GM19468 (cell line): ENCODE results near the gene CAPN3.
"Not testable (repeated sequence)": the region's sequence is repeated elsewhere in the genome, so short reads cannot be mapped to it uniquely, and the experiment has no call there.

ENCODE experiments used
- ATAC-seq: cut with Tn5 transposase; IDR thresholded peaks from one replicate; pipeline ENCODE4 v1.9.1; 2021; ENCODE audit warnings: mild to moderate bottlenecking, moderate library complexity, moderate number of reproducible peaks; ENCODE audit not compliant: unreplicated experiment; ENCODE audit errors: extremely low read depth

The CAPN3 gene

DNA sequence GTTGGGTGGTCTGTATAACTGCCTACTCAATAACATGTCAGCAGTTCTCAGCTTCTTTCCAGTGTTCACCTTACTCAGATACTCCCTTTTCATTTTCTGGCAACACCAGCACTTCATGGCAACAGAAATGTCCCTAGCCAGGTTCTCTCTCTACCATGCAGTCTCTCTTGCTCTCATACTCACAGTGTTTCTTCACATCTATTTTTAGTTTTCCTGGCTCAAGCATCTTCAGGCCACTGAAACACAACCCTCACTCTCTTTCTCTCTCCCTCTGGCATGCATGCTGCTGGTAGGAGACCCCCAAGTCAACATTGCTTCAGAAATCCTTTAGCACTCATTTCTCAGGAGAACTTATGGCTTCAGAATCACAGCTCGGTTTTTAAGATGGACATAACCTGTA is at the start of gene CAPN3:
CAPN3 (plus strand) TSS at position 253 of the 400 bp plus-strand sequence. CDS start 305 bp downstream, outside the sequence.
- ATAC-seq = no peak

DNA sequence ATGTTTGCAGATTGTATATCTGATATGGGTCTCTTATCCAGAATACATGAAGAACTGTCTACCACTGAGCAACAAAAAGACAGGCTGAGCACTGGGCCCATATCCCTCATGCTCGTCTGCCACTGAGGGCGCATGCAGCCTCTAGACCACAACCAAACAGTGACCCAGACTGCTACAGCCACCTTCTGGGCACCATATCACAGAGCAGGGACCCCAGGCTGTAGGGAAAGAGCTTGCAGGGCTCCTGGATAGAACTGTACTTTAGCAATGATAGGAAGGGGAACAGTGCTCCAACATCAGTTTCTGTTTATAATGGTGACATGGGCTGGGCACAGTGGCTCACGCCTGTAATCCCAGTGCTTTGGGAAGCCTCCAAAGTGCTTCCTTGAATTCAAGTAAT is 45.8 kb upstream of the CAPN3 start:
- no peak for ATAC-seq

DNA sequence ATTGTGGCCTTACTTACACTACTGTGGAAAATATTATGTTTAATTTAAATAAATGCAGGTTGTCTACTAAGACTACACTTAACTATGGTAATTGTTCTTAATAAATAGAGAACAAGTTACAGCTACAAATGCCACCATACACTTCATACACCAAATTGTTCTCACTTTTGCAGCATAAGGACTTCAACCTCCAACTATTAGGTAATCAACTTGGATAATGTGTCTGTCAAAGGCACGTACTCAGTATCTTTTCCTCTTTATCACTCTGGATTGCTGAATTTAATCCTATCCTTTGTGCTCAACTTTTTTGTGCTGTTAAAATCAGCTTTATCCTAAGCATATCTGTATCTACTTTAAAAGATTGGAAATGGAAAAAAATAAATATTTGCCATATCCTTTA is 44.5 kb upstream of the CAPN3 start:
- no peak for ATAC-seq

DNA sequence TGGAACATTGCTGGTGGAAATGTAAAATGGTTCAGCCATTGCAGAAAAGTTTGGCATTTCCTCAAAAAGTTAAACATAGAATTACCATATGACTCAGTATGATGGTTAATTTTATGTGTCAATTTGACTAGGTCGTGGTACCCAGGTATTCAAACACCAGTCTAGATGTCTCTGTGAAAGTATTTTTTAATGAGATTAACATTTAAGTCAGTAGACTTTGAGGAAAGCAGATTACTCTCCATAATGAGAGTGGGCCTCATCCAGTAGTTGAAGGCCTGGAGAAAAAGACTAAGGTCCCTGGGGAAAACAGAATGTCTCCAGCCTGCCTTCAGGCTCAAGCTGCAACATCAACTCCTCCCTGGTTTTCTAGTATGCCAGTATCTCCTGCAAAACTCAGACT is 43.8 kb upstream of the CAPN3 start:
- ATAC-seq = no peak

DNA sequence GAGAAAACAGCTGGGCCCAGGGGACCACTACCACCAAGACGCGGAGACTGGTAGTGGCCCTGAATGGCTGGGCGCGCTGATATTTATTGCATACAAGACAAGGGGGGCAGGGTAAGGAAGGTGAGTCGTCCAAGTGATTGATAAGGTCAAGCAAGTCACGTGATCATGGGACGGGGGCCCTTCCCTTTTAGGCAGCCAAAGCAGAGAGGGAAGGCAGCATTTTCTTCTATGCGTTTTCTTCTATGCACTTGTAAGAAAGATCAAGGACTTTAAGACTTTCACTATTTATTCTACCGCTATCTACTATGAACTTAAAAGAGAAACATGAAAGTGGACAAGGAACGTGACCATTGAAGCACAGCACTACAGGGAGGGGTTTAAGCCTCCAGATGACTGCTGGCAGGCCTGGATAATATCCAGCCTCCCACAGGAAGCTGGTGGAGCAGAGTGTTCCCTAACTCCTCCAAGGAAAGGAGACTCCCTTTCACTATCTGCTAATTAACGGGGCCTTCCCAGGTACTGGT is 43.0 kb upstream of the CAPN3 start:
- ATAC-seq = not testable (repeated sequence)

DNA sequence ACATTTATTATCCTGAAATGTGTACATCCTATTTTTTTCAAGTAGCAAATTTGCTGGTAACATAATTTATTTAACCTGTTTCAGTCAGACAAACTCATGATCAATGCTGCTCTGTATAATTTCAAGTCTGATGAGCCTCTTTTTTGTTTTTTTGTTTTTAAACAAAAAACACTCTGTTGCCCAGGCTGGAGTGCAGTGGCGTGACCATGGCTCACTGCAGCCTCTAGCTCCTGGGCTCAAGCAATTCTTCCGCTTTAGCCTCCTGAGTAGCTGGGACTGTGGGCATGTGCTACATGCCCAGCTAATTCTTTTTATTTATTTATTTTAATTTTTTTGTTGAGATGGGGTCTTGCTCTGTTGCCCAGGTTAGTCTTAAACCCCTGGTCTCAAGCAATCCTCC is 40.1 kb upstream of the CAPN3 start:
- no peak for ATAC-seq

DNA sequence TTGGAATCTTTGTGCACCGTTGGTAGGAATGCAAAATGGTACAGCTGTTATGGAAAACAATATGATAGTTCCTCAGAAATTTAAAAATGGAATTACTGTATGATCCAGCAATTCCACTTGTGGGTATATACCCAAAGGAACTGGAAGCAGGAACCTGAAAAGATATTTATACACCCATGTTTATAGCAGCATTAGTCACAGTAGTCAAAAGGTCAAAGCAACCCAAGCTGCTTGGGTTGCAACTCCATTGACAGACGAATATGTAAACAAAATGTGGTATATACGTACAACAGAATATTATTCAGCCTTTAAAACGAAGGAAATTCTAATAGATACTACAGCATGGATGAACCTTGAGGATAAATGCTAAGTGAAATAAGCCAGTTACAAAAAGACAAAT is 35.0 kb upstream of the CAPN3 start:
- no peak for ATAC-seq

DNA sequence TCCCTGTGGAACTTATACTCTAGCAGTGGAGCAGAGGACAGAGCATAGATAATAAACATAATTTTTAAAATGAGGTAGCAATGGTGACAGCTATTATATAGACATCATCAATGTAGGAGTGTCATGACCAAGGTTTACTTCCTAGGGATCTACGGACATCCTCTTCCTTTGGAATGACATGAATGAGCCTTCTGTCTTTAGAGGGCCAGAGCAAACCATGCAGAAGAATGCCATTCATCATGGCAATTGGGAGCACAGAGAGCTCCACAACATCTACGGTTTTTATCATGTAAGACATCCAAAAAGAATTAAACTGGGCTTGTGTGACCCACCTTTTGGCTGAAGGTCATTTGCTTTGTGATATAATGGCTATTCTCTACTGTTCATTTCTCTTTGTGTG is 30.1 kb upstream of the CAPN3 start:
- no peak for ATAC-seq

DNA sequence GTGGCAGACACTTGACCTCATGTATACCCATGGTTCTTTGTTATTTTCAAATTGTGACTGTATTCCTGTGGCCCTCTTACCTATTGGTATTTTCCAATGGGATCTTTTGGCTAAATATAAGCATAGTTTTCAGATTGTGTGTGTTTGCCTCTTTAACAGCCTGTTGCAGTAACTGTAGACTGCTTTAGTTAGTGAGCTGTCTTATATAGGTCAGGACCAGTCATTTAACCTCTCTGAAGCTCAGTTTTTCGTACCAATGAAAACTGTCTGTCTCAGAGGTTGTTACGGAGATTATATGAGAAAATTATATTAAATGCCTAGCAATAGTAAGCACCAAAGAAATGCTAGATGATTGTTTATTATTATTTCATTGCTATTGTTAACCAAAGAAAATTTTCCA is 29.3 kb upstream of the CAPN3 start:
- ATAC-seq = no peak

DNA sequence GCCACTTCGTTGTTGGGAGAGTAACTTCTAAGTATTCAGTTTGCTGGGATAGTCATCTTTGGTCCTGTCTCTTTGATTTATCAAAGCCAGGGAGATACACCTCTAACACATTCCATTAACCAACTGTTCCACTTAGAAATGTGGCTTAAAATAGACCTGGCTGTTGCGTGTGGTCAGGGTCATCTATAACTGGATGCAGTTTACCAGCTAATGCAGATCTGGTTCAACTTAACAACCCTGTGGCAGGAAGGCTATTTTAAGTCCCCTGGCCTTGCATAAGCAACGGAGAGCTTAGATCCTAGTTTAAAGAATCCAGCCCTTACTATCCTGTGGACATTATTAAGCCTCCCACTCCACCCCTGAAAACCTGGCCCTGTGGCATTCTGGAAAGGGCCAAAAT is 28.1 kb upstream of the CAPN3 start:
- no peak for ATAC-seq

DNA sequence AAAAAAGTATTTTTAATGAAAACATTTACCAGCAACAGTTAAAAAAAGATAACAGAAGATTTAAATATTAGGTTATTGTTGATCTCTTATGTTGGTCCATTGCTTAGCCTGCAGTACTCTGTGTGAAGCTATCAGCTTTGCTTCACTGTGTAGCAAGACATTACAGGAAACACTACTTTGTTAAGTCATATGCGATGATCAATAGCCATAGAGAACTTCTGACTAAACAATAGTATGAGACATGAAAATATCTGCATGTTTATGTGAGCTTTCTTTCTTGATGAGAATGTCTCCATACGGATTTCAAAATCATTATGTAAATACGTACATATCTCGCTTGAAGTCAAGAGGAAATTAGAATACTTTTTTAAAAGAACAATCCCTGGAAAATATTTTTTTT is 27.0 kb upstream of the CAPN3 start:
- no peak for ATAC-seq

DNA sequence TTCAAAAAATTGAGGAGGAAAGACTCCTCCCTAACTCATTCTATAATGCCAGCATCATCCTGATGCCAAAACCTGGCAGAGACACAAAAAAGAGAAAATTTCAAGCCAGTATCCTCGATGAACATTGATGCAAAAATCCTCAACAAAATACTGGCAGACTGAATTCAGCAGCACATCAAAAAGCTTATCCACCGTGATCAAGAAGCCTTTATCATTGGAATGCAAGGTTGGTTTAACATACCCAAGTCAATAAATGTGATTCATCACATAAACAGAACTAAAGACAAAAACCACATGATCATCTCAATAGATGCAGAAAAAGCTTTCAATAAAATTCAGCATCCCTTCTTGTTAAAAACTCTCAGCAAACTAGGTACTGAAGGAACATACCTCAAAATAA is 24.2 kb upstream of the CAPN3 start:
- ATAC-seq = no peak

DNA sequence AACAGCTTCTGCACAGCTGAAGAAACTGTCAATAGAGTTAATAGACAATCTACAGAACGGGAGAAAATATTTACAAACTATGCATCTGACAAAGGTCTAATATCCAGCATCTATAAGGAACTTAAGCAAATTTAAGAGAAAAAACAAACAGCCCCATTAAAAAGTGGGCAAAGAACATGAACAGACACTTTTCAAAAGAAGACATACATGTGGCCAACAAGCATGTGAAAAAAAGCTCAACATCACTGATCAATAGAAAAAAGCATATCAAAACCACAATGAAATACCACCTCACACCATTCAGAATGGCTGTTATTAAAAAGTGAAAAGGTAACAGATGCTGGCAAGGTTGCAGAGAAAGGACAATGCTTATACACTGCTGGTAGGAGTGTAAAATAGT is 22.7 kb upstream of the CAPN3 start:
- not testable (repeated sequence) for ATAC-seq

DNA sequence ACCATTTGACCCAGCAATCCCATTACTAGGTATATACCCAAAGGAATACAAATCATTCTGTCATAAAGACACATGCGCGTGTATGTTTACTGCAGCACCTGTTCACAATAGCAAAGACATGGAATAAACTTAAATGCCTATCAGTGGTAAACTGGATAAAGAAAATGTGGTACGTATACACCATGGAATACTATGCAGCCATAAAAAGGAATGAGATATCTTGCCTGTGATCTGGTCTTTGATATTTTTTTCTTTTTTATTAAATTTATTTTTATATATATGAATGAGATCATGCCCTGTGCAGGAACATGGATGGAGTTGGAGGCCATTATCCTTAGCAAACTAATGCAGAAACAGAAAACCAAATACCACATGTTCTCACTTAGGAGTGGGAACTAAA is 22.2 kb upstream of the CAPN3 start:
- ATAC-seq = not testable (repeated sequence)

DNA sequence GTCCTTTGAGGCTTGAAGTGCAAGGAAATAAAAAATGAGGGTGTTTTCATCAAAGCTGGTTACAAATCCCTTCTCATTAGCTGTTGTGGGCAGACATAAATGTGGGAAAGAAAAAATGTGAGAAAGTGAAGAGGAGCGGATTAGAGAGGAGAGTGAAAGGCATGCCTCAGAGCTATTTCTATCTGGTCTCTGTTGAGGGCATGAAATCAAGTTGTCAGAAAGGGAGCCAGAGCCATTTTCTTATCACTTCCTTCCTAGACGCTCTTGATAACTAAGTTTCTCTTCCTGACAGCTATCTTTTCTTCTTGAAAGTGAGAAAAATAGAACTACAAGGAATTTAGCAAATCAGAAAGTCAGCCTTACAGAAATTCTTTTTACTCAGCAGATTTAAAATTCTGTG is 20.8 kb upstream of the CAPN3 start:
- no peak for ATAC-seq

DNA sequence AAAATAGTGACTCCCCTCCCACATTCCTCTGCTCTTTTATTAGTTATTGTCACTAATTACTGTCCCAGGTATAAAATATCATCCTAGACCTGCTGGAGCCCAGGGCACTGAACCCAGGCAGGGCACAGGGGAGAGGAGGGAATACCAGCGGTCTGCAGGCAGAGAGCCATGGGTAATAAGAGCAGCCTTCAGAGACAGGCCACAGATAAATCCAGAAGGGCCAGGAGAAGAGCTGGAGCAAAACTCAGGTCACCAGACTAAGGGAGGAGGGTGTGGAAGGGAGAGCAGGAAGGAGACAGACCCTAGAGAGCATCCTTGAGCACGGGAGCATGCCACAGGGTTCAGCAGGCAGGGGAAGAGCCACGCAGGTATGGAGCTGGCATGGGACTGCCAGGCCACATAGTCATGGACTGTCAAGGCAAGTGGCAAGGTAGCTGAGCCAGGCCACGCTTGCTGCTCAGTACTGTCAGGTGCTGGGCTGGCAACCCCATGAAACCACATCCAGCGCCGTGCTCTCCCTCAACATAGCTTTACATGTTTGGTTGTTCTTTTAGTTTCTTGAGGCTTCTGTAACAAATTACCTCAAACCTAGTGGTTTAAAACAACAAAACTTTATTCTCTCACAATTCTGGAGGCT is 15.6 kb upstream of the CAPN3 start:
- ATAC-seq = no peak

DNA sequence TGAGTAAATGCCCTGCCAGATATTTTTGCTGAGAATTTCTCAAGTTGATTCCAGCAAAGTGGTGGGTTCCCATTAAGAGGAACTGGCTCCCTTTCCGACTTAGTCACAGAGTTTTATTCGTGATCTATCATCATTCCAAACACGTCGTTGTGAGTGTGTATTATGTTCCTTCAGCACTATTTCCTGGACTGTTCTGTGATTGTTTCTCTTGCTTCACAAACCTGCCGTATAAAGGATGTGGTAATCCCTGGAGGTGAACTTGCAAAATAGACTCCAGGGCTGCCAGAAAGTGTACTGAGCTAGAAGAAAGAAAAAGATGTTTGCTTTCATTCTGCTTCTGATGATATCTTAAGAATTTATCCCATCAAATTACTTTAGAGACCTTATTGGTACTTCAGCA is 14.5 kb upstream of the CAPN3 start:
- ATAC-seq = no peak

DNA sequence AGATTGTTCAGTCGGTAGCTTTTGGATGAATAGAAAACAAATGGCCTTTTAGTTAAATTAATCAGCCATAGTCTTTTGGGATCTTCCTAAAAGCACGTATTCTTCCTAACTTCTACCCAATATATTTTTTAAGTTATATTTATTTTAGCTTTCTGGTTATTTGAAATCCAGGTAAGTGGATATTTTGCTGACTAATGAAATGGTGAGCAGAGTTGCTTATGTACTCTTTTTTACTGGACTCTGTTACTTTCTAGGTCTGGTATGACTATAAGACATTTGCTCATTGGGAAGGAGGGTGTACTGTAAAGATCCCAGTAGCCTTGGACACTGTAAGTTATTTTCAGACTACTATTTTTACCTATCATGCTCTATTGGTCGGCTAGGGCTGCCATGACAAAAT is 13.8 kb upstream of the CAPN3 start:
- no peak for ATAC-seq

DNA sequence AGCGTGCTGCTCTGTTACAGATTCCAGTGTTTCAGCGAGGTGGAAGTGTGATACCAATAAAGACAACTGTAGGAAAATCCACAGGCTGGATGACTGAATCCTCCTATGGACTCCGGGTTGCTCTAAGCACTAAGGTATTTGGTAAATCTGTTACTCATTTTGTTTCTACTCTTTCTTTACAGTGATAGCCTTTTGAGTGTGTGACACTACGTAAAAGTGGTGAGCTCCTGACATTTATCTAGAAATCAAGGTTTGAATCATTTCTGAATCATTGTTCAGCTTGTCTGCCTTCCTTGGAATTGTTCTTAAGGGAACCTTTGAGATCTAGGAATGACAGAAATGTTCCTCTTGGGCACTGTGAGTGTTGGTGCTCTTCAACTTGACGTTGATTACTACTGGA is 11.2 kb upstream of the CAPN3 start:
- no peak for ATAC-seq

DNA sequence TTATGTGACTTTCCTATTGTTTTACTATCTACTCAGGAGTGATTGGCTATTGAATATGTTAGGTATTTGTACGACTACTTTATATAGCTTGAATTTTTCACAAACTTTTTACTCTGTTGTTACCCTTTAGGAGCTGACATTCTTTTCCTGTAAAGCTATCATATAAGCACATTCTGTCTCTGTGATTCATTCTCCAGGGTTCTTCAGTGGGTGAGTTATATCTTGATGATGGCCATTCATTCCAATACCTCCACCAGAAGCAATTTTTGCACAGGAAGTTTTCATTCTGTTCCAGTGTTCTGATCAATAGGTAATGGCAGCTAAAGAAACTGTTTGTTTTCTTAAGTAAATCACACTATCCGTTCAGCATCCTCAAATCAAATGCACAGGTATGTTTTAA is 10.1 kb upstream of the CAPN3 start:
- no peak for ATAC-seq

DNA sequence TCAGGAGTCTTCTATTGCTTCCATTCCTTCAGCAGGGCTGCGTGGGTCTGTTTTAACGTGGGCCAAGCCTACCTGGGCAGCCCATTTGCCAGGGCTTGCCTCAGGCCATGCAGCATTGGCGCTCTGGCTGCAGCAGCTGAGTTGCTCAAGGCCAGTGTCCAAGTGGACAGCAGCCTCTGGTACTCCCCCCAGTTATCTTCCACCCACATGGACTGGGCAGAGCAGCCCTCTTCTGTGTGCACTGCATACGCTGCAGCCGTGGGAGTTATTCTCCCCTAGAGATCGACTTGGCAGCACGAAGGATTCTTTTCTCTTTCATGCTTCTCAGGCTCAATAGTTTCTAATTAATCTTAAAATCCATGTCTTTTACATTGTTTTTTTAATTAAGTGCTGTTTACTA is 6.9 kb upstream of the CAPN3 start:
- no peak for ATAC-seq

DNA sequence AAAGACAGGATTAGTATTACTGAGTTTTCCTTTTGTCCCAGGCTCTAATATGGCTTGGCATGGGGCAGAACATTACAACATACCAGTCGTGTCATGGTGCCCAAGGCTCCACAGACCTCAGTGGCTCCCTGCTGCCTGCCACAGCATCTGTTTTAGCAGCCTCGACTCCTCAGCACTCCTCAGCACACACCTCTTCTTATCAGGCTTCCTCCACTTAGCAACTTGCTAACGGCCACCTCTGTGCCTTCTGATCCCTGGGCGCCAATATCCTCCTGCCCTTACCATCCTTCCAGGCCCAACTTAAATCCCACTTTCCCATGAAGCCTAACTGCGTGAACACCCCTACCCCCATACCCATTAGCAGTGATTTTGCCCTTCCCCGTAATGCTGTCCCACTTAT is 6.2 kb upstream of the CAPN3 start:
- no peak for ATAC-seq

DNA sequence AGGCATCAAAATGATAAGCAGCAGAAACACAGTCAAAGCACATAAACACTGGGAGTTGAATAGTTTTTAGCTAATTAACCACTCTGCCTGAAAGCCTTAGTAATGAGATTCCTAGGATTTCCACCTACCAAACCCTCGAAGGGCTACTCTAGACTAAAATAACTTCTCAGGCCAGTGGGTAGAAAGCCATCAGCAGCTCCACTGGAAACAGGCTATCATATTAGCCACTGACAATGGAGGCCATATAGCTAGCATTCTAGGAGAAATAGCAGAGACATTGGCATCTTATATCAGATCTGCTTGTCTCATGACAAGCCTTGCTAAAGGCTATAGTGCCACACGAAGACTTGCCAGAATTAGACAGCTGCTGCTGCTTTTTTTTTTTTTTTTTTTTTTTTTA is 4.5 kb upstream of the CAPN3 start:
- ATAC-seq = no peak
